SH-SY5Y (cell line): ENCODE measurements around the gene ATRNL1.

Source experiments
- GATA2 ChIP-seq: IDR thresholded peaks from 2 replicates; pipeline ENCODE4 v1.6.1; 2011; ENCODE audit warnings: mild to moderate bottlenecking, low read depth, low read length
- GATA3 ChIP-seq: IDR thresholded peaks from 2 replicates; pipeline ENCODE4 v1.6.1; 2011; ENCODE audit warnings: low read depth, mild to moderate bottlenecking, low read length, moderate library complexity

DNA sequence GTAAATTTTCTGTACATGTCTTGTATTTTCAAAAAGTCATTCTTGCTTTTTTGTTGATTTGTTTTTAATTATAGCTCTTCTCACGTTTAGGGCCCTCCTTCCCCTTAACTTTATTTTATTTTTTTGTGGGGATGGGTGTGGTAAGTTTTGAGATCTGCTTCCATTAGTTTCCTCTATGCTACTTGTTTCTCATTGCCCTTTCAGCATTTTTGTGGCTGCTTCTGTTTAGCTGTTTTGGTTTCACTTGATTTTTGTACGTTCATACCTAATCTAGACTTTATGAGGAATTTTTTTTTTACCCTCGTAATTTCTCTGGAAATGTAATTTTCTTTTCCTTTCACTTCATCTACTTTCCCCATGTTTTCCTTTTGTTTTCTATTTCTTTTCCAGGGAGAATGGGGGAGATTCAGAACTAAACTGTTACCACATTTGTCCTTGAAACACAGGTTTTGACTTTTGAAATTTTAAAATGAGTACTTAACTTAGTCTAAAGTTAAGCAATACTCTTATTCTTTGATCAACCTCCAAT, 80.8 kb downstream of the ATRNL1 start:
- TF ChIP-seq GATA2 (no peak), GATA3 (no peak)
